ENCODE measurements around the gene AHNAK2.
"Not testable (repeated sequence)": the region's sequence is repeated elsewhere in the genome, so short reads cannot be mapped to it uniquely, and the experiment has no call there.

Gene AHNAK2

GRCh38 chr14:104895786-104896661 lies 82.2 kb downstream of the AHNAK2 start:
- Histone ChIP-seq H3K4me3 (ENCODE audit: low read depth, low read length) (no peak overlapping the region), H3K27me3 (ENCODE audit: control insufficient read depth, insufficient read depth, low read length) (no peaks in the 10 kb centered on the region), H3K36me3 (ENCODE audit: control insufficient read depth, insufficient read depth, low read length) (peaks cover 10% of the 10 kb centered on the region), H3K9ac (ENCODE audit: low read depth, low read length) (no peak overlapping the region), H3K4me1 (ENCODE audit: control insufficient read depth, insufficient read depth, low read length) (no peaks in the 10 kb centered on the region), H3K9me3 (ENCODE audit: control insufficient read depth, insufficient read depth, low read length) (no peaks in the 10 kb centered on the region)

DNA sequence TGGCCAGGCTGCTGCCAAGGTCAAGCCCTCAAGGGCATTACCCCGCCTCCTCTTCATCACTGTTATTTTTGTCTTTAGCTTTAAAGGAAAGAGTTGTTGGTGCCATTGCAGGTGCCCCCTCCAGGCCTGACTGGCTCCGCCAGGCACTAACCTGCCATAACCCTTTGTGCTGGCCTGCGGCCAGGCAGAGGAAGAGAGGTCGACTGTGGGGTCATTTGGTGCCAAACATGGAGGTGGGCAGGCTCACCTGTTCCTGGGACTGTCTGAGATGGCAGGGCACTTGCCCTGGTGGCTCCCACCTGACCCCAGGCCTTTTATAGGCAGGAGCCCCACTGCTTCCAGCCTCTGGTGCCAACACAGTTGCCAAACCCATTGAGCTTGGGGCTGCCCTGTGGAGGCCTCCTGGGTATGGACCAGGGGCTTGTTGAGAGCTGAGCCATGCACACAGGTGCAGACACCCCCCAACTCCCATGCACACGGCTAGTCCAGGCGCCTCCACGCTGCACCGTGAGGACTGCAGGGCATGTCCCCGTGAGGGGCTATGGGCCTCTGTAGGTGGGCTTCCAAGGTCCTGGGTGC lies 82.9 kb downstream of the AHNAK2 start:
- Histone ChIP-seq H3K4me3 (ENCODE audit: low read depth, low read length) (no peak overlapping the region), H3K27me3 (ENCODE audit: control insufficient read depth, insufficient read depth, low read length) (no peaks in the 10 kb centered on the region), H3K36me3 (ENCODE audit: control insufficient read depth, insufficient read depth, low read length) (peaks cover 10% of the 10 kb centered on the region), H3K9ac (ENCODE audit: low read depth, low read length) (no peak overlapping the region), H3K4me1 (ENCODE audit: control insufficient read depth, insufficient read depth, low read length) (no peaks in the 10 kb centered on the region), H3K9me3 (ENCODE audit: control insufficient read depth, insufficient read depth, low read length) (no peaks in the 10 kb centered on the region)

DNA sequence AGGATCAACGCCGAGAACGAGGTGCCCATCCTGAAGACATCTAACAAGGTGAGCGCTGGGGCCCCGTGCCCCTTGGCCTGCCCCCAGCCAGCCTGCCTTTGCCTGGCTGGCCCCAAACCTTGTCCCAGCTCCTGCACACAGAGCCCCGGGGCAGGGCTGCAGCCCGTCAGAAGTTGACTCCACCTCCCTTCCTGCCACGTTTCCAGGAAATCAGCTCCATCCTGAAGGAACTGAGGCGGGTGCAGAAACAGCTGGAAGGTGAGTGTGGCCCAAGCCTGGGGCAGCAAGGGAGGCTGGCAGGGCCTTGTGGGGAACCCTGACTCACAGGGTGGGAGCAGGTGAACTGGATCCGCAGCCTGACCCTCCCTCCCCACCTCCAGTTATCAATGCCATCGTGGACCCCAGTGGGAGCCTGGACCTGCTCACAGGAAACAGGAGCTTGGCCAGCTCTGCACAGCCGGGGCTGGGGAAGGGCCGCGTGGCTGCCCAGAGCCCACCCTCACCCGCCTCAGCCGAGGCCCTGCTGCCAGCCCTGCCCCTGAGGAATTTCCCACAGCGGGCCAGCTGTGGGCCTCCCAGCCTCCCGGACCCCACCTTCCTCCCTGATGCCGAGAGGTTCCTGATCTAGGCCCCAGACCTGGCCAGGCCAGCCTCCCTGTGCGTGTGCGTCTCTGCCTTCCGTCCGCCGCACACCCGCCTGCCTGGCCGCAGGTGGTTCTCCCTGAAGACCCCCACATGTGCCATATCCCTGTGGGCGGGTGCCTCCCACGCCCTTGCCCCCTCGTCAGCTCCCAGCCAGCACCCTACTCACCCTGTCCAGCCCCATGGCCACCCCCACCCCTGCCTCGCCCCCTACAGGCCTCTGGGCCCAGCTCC lies 83.6 kb downstream of the AHNAK2 start:
- no peaks in the 10 kb centered on the region for H3K27me3 ChIP-seq (ENCODE audit: control insufficient read depth, insufficient read depth, low read length)
- peaks cover 10% of the 10 kb centered on the region for H3K36me3 ChIP-seq (ENCODE audit: control insufficient read depth, insufficient read depth, low read length)
- no peaks in the 10 kb centered on the region for H3K4me1 ChIP-seq (ENCODE audit: control insufficient read depth, insufficient read depth, low read length)
- H3K4me3 ChIP-seq (ENCODE audit: low read depth, low read length): no peak overlapping the region
- no peaks in the 10 kb centered on the region for H3K9me3 ChIP-seq (ENCODE audit: control insufficient read depth, insufficient read depth, low read length)
- no peak overlapping the region for H3K9ac ChIP-seq (ENCODE audit: low read depth, low read length)

GRCh38 chr14:104893435-104894207 lies 84.6 kb downstream of the AHNAK2 start:
- H3K4me3 ChIP-seq (ENCODE audit: low read depth, low read length): no peak overlapping the region
- no peak overlapping the region for H3K9ac ChIP-seq (ENCODE audit: low read depth, low read length)
- no peaks in the 10 kb centered on the region for H3K27me3 ChIP-seq (ENCODE audit: control insufficient read depth, insufficient read depth, low read length)
- no peaks in the 10 kb centered on the region for H3K4me1 ChIP-seq (ENCODE audit: control insufficient read depth, insufficient read depth, low read length)
- H3K36me3 ChIP-seq (ENCODE audit: control insufficient read depth, insufficient read depth, low read length): peaks cover 13% of the 10 kb centered on the region
- H3K9me3 ChIP-seq (ENCODE audit: control insufficient read depth, insufficient read depth, low read length): no peaks in the 10 kb centered on the region

DNA sequence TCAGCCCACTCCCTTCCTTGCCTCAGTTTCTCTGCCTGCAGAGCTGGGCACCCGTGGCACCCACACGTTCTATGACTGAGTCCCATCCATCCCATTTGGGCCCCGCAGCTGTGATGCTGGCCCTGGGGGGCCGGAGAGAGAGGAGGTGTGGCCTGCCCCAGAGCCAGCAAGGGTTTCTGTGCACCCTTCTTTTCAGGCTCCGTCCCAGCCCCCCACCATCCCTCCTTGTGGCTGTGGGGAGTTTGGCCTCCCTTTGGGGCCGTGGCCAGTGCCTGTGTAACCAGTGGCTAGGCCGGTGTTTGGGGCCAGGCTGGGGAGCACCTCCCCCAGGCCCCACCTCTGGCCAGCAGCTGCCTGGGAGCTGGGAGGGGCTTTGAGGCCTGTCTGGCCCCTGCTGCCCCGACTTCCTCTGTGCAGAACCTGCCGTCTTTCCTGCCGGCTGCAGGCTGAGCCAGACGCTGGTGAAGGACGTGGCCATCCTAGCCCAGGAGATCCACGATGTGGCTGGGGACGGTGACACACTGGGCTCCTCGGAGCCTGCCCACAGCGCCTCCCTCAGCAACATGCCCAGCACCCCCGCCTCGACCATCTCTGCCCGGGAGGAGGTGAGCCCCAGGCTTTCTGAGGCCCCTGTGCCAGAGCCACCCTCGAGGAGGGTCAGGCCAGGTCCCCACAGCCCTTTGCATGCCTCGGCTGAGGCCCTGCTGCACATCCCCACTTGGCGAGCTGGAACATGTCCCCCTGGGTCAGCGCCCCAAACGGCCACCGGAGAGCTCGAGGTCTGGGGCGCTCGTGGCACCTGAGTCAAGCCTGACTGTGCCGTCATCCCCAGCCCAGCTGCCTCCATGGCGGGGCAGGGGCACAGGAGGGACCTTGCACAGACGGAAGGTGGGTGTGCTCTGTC lies 85.4 kb downstream of the AHNAK2 start:
- Histone ChIP-seq H3K9ac (ENCODE audit: low read depth, low read length) (no peak overlapping the region), H3K4me3 (ENCODE audit: low read depth, low read length) (no peak overlapping the region), H3K4me1 (ENCODE audit: control insufficient read depth, insufficient read depth, low read length) (no peaks in the 10 kb centered on the region), H3K27me3 (ENCODE audit: control insufficient read depth, insufficient read depth, low read length) (no peaks in the 10 kb centered on the region), H3K36me3 (ENCODE audit: control insufficient read depth, insufficient read depth, low read length) (peaks cover 20% of the 10 kb centered on the region), H3K9me3 (ENCODE audit: control insufficient read depth, insufficient read depth, low read length) (no peaks in the 10 kb centered on the region)

DNA sequence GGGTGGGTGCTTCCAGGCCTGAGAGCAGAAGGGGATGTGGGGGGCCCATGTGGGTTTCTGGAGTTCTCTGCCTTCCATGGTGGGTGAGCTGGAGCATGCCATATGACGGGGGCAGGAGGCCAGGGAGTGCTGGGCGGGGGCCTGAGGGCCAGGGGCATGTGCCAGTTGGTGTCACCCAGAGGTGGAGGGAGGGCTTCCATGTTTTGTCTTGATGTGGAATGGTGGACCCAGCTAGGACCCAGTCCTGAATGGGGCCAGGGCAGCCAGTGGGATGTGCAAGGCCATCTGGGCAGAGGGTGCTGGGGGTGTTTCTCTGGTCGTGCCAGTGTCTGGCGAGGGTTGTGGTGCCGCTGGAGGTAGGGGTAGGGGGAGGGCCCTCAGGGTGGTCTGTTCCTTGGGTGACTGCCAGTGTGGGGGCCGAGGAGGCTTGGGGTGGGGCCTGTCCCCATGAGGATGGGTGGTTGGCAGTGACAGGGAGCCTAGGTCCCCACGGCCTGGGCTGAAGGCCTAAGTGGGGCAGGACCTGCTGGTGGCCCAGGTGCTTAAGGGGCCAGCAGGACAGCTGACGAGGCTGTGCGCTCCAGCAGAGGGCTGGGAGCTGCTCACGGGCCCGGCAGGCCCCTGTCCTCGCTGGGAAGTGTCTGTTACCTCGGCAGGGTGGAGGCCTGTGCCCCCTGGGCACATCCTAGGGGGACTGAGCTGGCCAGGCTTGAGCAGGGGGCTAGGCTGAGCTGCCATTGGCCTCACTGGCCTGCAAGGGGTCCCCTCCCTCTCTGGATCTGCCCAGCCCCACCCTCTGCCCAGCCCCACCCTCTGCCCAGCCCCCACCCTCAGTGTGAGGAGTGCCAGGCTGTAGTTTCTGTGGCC lies 86.3 kb downstream of the AHNAK2 start:
- Histone ChIP-seq H3K4me1 (ENCODE audit: control insufficient read depth, insufficient read depth, low read length) (no peaks in the 10 kb centered on the region), H3K4me3 (ENCODE audit: low read depth, low read length) (no peak overlapping the region), H3K9me3 (ENCODE audit: control insufficient read depth, insufficient read depth, low read length) (no peaks in the 10 kb centered on the region), H3K36me3 (ENCODE audit: control insufficient read depth, insufficient read depth, low read length) (peaks cover 28% of the 10 kb centered on the region), H3K9ac (ENCODE audit: low read depth, low read length) (no peak overlapping the region), H3K27me3 (ENCODE audit: control insufficient read depth, insufficient read depth, low read length) (no peaks in the 10 kb centered on the region)

GRCh38 chr14:104891121-104891551 lies 87.0 kb downstream of the AHNAK2 start:
- Histone ChIP-seq H3K36me3 (ENCODE audit: control insufficient read depth, insufficient read depth, low read length) (peaks cover 36% of the 10 kb centered on the region), H3K9me3 (ENCODE audit: control insufficient read depth, insufficient read depth, low read length) (no peaks in the 10 kb centered on the region), H3K4me1 (ENCODE audit: control insufficient read depth, insufficient read depth, low read length) (no peaks in the 10 kb centered on the region), H3K9ac (ENCODE audit: low read depth, low read length) (no peak overlapping the region), H3K4me3 (ENCODE audit: low read depth, low read length) (no peak overlapping the region), H3K27me3 (ENCODE audit: control insufficient read depth, insufficient read depth, low read length) (no peaks in the 10 kb centered on the region)

DNA sequence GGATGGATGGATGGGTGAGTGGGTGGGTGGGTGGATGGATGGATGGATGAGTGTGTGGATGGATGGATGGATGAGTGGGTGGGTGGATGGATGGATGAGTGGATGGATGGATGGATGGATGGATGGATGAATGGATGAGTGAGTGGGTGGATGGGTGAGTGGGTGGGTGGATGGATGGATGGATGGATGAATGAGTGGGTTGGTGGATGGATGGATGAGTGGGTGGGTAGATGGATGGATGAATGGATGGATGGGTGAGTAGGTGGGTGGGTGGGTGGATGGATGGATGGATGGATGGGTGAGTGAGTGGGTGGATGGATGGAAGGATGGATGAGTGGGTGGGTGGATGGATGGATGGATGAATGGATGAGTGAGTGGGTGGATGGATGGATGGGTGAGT lies 87.9 kb downstream of the AHNAK2 start:
- H3K4me3 ChIP-seq (ENCODE audit: low read depth, low read length); H3K9me3 ChIP-seq (ENCODE audit: control insufficient read depth, insufficient read depth, low read length); H3K27me3 ChIP-seq (ENCODE audit: control insufficient read depth, insufficient read depth, low read length); H3K4me1 ChIP-seq (ENCODE audit: control insufficient read depth, insufficient read depth, low read length); H3K9ac ChIP-seq (ENCODE audit: low read depth, low read length): not testable (repeated sequence)
- peaks cover 38% of the 10 kb centered on the region for H3K36me3 ChIP-seq (ENCODE audit: control insufficient read depth, insufficient read depth, low read length)

- Histone ChIP-seq H3K4me3 (ENCODE audit: low read depth, low read length) (no peak overlapping the region), H3K36me3 (ENCODE audit: control insufficient read depth, insufficient read depth, low read length) (peaks cover 32% of the 10 kb centered on the region), H3K9ac (ENCODE audit: low read depth, low read length) (no peak overlapping the region), H3K4me1 (ENCODE audit: control insufficient read depth, insufficient read depth, low read length) (no peaks in the 10 kb centered on the region), H3K27me3 (ENCODE audit: control insufficient read depth, insufficient read depth, low read length) (no peaks in the 10 kb centered on the region), H3K9me3 (ENCODE audit: control insufficient read depth, insufficient read depth, low read length) (no peaks in the 10 kb centered on the region)
Measured at GRCh38 chr14:104889375-104889757, 88.8 kb downstream of the AHNAK2 start.
